Pons (tissue), 1 donor: ENCODE measurements around the gene SYCP2L.
A peak's percentile ranks its signal among the peaks of the same experiment; 100 is the strongest.
"Not testable (repeated sequence)": the region's sequence is repeated elsewhere in the genome, so short reads cannot be mapped to it uniquely, and the experiment has no call there.

Experiments used
- DNase-seq: peaks from one replicate; pipeline ENCODE4 v3.0.0-alpha.2; 2016; ENCODE audit warnings: low spot score

Gene SYCP2L

DNA sequence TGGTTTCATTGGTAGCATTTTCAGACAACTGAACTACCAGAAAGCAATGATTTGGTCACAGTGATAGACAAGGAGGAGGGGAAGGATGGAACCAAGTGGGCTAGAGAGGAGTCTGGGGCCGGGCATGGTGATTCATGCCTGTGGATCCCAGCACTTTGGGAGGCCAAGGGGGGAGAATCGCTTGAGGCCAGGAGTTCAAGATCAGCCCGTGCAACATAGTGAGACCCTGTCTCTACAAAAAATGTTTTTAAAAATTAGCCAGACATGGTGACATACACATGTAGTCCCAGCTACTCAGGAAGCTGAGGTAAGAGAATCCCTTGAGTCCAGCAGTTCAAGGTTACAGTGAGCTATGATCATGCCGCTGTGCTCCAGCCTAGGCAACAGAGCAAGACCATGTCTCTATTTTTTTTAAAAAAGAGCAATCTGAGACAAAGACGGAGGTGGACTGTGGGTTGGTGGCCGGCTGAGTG is 70.6 kb downstream of the SYCP2L start:
- DNase-seq, result no peak

DNA sequence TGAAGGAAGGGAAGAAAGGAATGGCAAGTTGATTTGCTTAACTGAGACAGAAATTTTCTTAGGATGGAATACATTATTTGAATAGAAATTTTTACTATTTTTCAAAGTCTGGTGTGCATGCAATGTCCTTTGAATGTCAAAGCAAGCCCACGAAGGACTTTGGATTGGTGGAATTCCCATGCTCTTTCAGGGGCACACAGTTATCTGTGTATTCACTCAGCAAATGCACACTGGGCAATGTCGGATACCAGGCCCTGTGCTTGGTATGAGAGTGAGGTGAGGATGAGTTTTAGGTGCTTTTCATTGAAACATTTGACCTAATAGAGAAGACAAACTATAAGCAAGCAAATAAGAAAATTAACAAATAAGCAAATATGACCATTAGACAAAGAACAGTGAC is 73.3 kb downstream of the SYCP2L start:
- DNase-seq, result no peak

DNA sequence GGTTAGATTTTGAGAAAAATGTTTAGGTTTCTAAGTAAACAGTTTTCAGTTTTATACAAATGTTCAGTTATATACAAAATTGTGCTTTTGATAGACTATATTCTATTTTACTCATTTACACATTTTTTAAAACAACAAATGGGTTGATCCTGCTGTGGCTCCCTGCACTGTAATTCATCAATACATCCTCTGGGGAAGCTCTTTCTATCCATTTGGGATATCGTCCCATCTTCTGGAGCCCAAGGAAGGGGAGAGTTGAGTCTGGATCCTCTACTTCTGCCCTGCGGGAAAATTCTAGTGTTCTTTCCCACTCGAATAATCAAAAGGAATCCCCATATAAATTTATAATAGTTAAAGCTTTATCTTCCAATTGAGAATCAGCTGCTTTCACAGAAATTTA is 75.0 kb downstream of the SYCP2L start:
- no peak for DNase-seq

DNA sequence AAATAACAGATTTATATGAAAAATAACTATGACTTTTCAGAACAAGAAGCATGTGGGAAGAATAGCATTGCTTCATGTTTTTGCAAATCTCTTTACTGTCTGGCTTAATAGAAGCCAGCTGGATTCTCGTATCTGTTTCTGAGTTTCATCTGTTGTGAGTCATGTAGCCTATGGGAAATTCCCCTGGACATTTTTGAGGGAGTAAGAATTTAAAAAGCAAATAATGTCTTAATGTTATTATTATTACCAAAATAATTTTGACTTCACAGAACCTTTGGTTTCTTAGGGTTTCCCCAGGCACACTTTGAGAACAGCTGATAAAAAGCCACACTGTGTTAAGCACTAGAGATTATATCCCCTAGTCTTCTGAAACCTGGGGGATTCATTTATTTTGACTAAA is 75.8 kb downstream of the SYCP2L start:
- DNase-seq, result no peak

DNA sequence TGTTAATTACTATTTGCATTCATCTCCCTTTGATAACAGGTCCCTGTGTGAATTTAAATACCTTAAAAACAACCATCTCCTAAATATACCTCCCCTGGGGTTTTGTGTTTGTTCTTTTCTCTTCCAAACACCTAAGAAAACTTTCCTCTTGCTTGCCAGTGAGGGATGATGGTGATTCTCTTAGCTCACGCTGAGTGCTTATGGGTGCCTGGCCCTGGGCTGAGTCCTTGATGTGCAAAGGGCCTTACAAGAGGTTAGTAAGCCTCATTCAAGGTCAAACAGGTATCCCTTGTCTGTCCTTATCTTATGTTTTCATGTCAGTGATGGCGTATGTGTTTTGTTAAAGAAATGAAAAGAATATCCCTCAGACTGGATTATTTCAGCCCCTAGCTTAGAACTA is 76.3 kb downstream of the SYCP2L start:
- DNase-seq, result no peak

DNA sequence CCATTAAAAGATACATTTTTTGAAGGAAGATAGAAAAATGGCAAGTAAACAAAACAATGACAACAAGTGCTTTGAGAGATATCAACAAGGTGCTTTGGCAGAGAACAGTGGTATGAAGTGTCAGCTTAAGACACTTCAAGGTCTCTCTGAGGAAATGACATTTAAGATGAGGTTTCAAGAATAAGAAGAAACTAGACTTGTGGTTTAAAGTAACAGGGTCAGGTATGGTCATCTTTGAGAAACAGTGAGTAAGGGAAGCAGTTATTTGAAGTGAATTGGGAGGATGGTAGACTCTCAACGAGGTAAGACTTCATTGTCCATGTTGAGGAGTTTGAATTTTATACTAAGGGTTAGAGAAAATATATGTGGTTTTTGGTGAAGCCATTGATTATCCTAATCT is 77.8 kb downstream of the SYCP2L start:
- DNase-seq, result no peak

DNA sequence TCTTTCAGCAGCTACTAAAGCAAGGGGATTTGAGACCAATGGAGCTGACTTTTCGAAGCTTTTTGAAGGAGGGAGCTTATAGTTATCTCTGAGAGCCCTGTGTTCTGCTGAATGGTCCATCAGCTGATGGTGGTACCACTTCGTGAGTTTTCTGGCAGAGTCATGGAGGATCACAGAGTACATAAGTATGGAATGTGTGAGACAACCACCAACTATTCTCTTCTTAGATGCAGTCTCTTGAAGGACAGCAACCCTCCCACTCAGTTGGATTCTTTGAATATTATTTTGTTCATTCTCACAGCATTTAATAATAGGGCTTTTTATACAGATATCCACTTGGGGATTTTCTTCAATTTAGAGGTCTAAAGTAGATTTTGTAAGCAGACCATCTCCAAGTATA is 81.9 kb downstream of the SYCP2L start:
- DNase-seq, result no peak

DNA sequence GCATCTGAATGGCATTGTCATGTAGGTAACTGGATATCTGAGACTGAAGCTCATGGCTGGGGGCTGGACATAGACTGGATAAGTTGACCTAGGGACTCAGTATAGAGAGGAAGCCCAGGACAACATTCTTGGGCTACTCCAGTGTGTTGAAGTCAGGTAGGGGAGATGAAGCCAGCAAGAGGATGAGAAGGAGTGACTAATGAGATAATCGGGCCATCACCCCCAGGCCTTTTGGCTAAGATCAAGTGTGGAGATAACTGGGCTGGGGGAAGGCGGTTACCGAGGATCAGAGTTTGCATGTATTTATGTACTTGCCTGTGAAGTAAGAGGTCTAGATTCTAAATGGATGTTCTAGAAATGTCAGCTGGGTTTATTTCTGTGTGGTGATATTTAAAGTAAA is 83.9 kb downstream of the SYCP2L start:
- DNase-seq, result no peak

DNA sequence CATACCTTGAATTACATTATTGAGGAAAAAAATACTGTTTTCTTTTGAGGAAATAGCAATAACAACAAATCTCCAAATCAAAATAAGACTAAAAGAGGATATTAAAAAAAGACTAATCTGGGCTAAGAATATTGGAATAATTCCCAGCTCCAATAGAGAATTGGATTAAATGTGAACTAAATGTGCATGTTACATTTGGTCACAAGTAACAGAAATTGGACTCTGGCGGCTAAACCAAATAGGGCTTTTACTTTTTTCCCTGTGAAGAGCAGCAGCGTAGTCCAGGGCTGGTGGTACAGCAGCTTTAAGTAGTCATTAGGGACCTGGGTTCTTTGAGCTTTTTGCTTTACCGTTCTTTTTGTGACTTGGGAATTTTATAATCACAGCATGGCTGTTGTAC is 85.3 kb downstream of the SYCP2L start:
- no peak for DNase-seq

DNA sequence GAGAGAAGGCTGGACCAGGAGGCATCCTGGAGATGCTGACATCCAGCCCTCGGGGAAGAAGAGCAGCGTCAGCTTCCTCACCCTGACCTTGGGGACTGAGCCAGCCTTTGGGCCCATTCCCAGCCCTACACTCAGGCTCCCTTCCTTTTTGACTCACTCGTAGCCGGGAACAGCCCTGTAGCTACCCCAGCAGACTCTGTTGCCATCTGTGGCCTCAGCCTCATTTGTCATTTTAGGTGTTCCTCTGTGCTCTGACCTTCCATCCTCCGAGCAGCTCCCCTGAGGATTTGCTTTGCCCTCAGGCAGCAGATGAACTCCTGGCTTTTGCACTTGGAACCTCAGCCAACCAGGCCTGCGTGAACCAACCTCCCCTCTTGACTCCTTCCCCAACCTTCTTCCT is 89.7 kb downstream of the SYCP2L start:
- DNase-seq, result no peak

DNA sequence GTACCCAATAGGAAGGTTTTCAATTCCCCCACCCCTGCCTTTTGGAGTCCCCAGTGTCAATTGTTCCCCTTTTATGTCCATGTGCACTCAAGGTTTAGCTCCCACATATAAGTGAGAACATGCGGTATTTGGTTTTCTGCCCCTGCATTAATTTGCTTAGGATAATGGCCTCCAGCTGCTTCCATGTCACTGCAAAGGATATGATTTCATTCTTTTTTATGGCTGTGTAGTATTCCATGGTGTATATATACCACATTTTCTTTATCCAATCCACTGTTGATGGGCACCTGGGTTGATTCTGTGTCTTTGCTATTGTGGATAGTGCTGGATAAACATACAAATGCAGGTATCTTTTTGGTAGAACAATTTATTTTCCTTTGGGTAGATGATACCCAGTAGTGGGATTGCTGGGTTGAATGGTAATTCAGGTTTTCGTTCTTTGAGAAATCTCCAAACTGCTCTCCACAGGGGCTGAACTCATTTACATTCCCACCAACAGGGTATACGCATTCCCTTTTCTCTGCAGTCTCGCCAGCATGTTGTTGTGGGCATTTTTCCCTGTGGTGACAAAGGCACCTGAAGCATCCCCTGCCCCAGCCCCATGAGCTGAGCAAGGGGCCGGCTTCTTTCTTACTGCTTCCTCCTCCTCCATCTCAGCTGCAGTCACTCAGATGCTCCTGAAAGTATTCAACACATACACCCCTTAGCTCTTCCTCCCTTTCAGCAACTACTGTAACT is 90.5 kb downstream of the SYCP2L start:
- no peak for DNase-seq

DNA sequence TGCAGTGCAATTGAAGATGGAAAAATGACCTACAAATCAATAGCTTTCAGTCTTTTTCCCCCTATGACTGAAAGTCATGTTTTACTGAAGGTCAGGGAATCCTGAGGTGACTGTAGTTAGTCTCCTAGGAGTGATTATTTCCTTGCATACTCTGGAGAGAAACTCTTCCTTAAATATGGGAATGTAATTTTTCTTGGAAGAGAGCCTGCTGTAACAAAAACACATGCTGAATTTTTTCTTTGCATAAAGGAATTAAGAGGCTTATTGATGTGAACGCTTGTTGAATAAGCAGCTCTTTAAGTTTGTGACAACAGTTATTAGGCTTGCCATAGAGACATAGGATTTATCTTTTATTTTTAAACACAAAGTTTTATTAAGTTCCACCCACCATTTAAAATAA is 92.8 kb downstream of the SYCP2L start:
- no peak for DNase-seq

DNA sequence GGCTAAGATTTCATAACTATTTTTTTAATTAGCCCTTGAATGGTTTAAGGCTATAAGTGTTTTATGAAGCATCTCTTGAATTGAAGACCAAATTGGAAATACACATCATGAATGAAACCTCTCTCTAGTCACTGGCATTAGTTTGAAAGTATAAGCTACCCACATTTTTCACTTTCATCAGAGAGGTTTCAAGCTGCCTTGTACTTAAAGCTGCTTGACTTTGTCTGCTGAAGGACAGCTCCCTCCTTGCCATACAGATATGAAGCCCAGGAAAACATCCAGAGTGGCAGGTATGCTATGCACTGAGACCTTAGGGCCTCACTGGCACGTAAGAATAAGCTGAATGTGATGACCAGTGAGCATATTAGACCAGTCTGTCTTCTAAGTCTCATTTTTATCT is 94.6 kb downstream of the SYCP2L start:
- DNase-seq, result no peak

DNA sequence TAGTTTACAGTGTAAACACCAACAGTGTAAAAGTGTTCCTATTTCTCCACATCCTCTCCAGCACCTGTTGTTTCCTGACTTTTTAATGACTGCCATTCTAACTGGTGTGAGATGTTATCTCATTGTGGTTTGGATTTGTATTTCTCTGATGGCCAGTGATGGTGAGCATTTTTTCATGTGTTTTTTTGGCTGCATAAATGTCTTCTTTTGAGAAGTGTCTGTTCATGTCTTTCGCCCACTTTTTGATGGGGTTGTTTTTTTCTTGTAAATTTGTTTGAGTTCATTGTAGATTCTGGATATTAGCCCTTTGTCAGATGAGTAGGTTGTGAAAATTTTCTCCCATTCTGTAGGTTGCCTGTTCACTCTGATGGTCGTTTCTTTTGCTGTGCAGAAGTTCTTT is 98.1 kb downstream of the SYCP2L start:
- DNase-seq, result not testable (repeated sequence)

DNA sequence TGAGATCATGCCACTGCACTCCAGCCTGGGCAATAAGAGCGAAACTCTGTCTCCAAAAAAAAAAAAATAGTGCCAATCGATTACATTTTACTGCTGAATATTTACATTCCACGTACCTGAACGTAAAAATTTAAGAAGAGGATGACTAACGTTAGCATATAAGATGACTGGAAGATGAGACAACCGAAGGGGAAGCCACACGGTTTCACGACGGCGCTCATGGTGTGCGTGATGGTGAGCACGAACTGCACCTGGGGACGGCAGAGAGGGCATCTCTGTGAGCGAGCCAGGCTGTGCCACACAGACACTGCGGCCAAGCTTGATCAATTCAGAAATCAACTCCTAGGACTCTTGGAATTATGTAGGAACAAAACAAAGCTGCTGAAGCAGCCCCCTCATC is 102.7 kb downstream of the SYCP2L start:
- DNase-seq, result no peak

DNA sequence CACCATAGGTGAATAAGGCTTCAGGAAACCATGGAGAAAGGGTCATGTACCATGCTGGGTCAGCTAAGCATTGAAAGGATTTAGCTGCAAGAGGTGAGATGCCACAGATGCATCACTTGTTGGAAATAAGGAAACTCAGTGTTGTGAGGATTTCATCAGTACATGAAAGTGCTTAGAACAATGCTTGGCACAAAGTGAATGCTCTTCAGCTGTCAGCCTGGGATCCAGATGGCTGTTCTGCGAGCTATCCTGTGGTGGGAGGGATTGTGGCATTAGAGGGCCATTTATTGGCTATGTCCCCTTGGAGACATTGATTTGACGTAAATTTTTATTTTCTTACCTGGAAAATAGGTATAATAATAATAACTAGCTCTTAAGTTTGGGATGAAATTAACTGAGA is 104.3 kb downstream of the SYCP2L start:
- peak; percentile 68 for DNase-seq

DNA sequence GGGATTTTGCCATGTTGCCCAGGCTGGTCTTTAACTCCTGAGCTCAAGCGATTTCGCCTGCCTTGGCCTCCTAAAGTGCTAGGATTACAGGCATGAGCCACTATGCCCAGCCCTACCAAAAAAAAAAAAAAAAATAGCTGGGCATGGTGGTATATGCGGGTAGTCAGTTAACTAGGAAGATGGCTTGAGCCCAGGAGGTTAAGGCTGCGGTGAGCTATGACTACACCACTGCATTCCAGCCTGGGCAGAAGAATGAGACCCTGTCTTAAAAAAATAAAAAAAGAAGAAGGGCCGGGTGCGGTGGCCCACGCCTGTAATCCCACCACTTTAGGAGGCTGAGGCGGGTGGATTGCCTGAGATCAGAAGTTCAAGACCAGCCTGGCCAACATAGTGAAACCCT is 107.0 kb downstream of the SYCP2L start:
- no peak for DNase-seq

DNA sequence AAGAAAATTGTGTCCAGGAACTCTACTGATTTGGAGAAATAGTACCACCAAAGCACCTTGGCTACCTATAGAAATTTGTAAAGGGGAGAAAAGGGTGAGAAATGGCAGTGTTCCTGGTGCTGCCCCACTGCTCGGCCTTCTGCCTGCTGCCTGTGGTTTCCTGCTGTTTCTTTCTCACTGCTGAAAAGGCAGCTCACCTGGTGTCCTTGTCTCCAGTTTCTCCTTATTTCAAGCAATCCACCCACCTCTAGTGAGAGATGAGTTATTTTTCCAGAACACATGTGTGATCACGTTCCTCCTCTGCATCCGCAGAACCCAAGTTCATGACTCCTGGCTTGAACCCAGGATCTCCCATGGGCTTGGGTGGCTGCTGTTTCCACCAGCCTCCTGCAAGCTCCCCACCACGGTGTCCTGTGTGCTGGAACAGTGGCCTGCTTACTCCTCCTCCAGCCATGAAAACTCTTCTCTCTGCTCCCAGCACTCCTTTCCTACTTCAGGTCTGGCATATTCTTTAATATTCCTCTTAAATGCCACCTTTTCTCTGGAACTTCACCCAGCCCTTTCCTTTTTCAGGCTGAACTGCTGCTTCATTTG is 108.4 kb downstream of the SYCP2L start:
- DNase-seq, result no peak

DNA sequence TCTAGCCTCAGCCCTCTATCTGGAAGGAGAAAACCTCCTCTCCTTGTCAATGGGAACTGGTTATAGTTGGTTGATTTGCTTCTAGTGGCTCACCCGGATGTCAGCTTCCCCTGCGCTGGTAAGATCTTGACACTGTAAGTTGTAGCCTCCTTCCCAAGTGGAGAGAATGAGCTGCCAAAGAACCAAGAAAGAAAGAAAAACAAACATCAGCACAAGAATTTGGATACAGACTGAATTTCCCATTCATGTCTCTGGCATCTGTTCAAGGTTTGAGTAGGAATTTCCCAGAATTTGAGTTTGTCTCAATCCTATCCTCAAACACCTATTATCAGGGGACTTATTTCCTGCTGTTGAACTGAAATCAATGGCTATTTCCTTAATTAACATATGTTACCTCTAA is 113.1 kb downstream of the SYCP2L start:
- DNase-seq, result no peak

DNA sequence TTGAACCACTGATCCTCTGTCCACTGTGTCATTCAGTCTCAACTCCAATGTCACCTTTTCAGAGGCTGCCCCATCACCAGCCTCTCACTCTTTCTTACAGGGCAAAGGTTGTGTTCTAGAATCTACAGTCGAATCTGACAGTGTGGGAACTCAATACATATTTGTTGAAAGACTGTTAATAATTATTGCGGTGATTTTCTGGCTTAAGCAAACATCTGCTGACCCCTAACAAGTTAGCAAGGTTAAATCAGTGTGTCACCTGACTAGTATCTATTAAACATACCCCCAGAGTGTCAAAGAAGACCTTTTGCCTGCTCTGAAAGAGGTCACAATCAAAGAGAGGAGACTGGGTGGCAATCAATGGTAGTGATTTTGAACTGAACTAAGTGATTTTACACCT is 115.3 kb downstream of the SYCP2L start:
- no peak for DNase-seq

DNA sequence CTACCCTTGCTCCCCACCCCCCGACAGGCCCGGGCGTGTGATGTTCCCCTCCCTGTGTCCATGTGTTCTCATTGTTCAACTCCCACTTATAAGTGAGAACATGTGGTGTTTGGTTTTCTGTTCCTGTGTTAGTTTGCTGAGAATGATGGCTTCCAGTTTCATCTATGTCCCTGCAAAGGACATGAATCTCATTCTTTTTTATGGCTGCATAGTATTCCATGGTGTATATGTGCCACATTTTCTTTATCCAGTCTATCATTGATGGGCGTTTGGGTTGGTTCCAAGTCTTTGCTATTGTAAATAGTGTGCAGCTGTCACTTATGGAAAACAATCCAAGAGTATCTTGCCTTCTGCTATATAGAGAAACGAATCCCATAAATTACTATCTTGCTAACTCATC is 116.4 kb downstream of the SYCP2L start:
- DNase-seq, result not testable (repeated sequence)

DNA sequence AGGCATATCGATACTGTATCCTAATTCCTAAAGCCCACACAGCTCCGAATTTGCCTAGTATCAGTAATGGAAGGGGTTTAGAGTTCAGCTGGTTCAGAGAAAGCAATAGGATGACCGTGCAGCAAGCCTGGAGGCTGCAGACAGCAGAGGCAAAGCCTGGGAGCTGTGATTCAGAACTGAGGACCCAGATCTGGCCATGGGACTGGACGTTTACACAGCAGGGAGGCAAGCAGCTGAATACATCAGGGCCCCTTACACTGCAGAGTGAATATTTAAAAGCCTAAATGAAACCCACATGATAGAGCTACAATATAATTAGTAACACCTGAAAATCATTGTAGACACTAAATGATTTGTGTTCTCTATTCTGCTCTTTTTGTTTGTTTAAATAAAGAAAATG is 119.2 kb downstream of the SYCP2L start:
- DNase-seq, result no peak

DNA sequence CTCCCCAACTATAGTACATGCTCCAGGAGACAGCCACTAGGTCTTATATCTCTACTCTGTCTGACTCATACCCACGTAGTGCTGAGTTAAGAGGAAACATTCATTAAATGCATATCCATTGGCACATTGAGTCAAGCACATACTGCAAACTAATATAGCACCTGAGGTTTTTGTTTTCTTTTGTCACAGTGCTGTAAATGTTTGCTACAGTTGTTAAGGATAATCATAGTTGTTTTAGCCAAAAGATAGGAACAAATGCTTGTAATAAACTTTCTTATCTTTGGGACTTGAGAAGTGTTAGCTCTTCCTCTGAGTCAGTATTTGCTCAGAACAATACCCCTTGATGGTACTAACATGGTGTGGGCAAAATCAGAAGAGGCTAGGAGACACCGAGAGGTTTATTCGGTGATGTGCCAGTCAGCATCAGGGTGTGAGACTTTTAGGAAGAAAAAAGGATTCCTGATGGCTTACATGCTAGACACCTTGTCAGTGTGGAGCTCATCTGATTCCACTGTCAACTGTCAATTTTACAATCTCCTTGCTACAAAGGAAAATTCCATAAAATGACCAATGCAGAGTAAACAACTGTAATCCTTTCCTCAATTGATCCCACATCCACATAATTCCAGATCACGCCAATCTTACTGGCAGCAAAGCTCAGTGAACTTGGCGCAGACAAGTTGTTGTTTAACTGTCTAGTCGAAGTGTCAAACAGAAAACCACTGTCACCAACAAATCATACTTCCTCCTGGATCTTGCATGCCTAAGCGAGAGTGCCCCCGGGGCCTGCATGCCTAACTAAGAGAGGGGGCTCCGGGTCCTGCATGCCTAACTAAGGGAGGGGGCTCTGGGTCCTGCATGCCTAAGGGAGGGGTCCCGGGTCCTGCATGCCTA is 121.1 kb downstream of the SYCP2L start:
- no peak for DNase-seq
